Measurements from ENCODE around the gene S100A6.

Gene S100A6

GRCh38 chr1:153544453-153545066 is 8.8 kb upstream of the S100A6 start:
- DNase-seq = no peak

- no peak for DNase-seq
These were observed 7.9 kb upstream of the S100A6 start for GRCh38 chr1:153543736-153544135.

- DNase-seq = no peak
These were observed 7.3 kb upstream of the S100A6 start for GRCh38 chr1:153542956-153543711.

GRCh38 chr1:153541641-153542590 is 6.1 kb upstream of the S100A6 start:
- no peak for DNase-seq

GRCh38 chr1:153540394-153541361 is 4.9 kb upstream of the S100A6 start, which contains the start of gene S100A5:
Gene S100A5 (minus strand): TSS chr1:153540934. CDS start chr1:153540191, 743 bp downstream.
- DNase-seq = peak; percentile 61

- no peak for DNase-seq
These were observed 3.8 kb upstream of the S100A6 start for GRCh38 chr1:153539395-153540093.

- DNase-seq = no peak
These were observed 2.6 kb upstream of the S100A6 start for GRCh38 chr1:153538315-153538821.

GRCh38 chr1:153537376-153537730 is 1.6 kb upstream of the S100A6 start:
- DNase-seq = no peak

GRCh38 chr1:153536671-153537375 is 1.0 kb upstream of the S100A6 start:
- DNase-seq = no peak

- DNase-seq = peak; percentile 90
These were observed 350 bp upstream of the S100A6 start for GRCh38 chr1:153536012-153536670.

GRCh38 chr1:153534925-153535241 is 908 bp downstream of the S100A6 start:
- no peak for DNase-seq

GRCh38 chr1:153534226-153534924 is 1.4 kb downstream of the S100A6 start:
- DNase-seq = no peak

- DNase-seq = peak; percentile 34
These were observed 2.0 kb downstream of the S100A6 start for GRCh38 chr1:153533689-153534201.

- DNase-seq = peak; percentile 86
These were observed 2.8 kb downstream of the S100A6 start for GRCh38 chr1:153532769-153533599.

- peak; percentile 53 for DNase-seq
These were observed 3.6 kb downstream of the S100A6 start for GRCh38 chr1:153532181-153532580.

- DNase-seq = no peak
These were observed 4.2 kb downstream of the S100A6 start for GRCh38 chr1:153531638-153532037.

- DNase-seq = no peak
These were observed 8.1 kb downstream of the S100A6 start for GRCh38 chr1:153527683-153528040.

- no peak for DNase-seq
These were observed 8.6 kb downstream of the S100A6 start for GRCh38 chr1:153527023-153527682.

Data from stimulated activated CD4-positive, alpha-beta T cell treated with anti-CD3 and anti-CD28 coated beads, Interleukin-15, amount 100 ng/mL, for 24 hours (primary cell).